RWPE2 (cell line): Measurements from ENCODE around the gene JAK2.

Experiments used
- ATAC-seq: fragments of 200-7000 bp; cut with Tn5 transposase; 3 replicates; pipeline ENCODE4 v1.9.1; 2021; ENCODE audit warnings: low read depth
- DNase-seq: peaks from one replicate; pipeline ENCODE4 v3.0.0-alpha.2; 2020; ENCODE audit warnings: low spot score
- H3K27ac ChIP-seq: fragments of 450-650 bp; 2 replicates; pipeline ENCODE4 v1.5.1; 2017; ENCODE audit warnings: mild to moderate bottlenecking; ENCODE audit not compliant: poor library complexity, severe bottlenecking
- H3K27me3 ChIP-seq: fragments of 250-450 bp; sonication (Bioruptor Pico); 2 replicates; pipeline ENCODE4 v1.5.1; 2021; ENCODE audit warnings: mild to moderate bottlenecking, moderate library complexity; ENCODE audit not compliant: insufficient read depth, poor library complexity, severe bottlenecking
- H3K36me3 ChIP-seq: fragments of 250-450 bp; sonication (Bioruptor Pico); 2 replicates; pipeline ENCODE4 v1.5.1; 2020; ENCODE audit warnings: low read depth, mild to moderate bottlenecking, moderate library complexity
- H3K4me1 ChIP-seq: fragments of 250-450 bp; sonication (Bioruptor Pico); 2 replicates; pipeline ENCODE4 v1.5.1; 2021; ENCODE audit warnings: mild to moderate bottlenecking, moderate library complexity; ENCODE audit not compliant: insufficient read depth, poor library complexity, severe bottlenecking
- H3K4me3 ChIP-seq: fragments of 250-450 bp; sonication (Bioruptor Pico); 2 replicates; pipeline ENCODE4 v1.5.1; 2021; ENCODE audit warnings: mild to moderate bottlenecking, moderate library complexity; ENCODE audit not compliant: severe bottlenecking
- H3K9me3 ChIP-seq: fragments of 250-450 bp; sonication (Bioruptor Pico); 2 replicates; pipeline ENCODE4 v1.5.1; 2021; ENCODE audit warnings: mild to moderate bottlenecking, moderate library complexity; ENCODE audit not compliant: severe bottlenecking
- TF ChIP-seq, protein P1 (sequence below): fragments of 450-650 bp; IDR thresholded peaks from one replicate; pipeline ENCODE4 v1.5.1; 2017; ENCODE audit warnings: mild to moderate bottlenecking, moderate library complexity; ENCODE audit not compliant: poor library complexity, severe bottlenecking

The JAK2 gene

DNA sequence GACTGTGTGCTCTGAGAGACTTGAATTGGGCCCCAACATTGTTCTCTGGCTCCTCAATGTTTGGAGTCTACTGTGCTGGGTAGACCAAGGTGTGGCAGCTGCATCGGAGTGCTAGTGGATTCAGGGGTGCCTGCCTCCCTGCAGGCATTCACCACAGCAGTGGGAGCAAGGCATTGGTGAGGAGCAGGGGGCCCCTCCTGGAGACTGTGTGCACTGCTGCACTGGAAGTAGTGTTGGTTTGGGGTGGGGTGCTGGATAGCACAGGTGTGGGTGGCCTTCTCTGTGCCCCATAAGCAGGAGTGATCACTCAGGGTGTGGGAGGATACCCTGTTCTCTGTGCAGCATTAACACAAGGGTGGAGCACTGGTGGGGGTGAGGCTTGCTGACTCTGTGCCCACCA lies 161.2 kb downstream of the JAK2 start:
- DNase-seq (no peak), ATAC-seq (no peak)
- Histone ChIP-seq H3K27ac (no peak overlapping the region), H3K4me1 (no peaks in the 10 kb centered on the region), H3K36me3 (no peaks in the 10 kb centered on the region), H3K27me3 (no peaks in the 10 kb centered on the region), H3K4me3 (no peak overlapping the region), H3K9me3 (no peaks in the 10 kb centered on the region)
- TF ChIP-seq, protein P1, sequence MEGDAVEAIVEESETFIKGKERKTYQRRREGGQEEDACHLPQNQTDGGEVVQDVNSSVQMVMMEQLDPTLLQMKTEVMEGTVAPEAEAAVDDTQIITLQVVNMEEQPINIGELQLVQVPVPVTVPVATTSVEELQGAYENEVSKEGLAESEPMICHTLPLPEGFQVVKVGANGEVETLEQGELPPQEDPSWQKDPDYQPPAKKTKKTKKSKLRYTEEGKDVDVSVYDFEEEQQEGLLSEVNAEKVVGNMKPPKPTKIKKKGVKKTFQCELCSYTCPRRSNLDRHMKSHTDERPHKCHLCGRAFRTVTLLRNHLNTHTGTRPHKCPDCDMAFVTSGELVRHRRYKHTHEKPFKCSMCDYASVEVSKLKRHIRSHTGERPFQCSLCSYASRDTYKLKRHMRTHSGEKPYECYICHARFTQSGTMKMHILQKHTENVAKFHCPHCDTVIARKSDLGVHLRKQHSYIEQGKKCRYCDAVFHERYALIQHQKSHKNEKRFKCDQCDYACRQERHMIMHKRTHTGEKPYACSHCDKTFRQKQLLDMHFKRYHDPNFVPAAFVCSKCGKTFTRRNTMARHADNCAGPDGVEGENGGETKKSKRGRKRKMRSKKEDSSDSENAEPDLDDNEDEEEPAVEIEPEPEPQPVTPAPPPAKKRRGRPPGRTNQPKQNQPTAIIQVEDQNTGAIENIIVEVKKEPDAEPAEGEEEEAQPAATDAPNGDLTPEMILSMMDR, result no peak
